GM19324 (cell line): ENCODE measurements around the gene PITPNM3.

Source experiments
- ATAC-seq: cut with Tn5 transposase; IDR thresholded peaks from one replicate; pipeline ENCODE4 v1.9.1; 2021; ENCODE audit warnings: mild to moderate bottlenecking, moderate library complexity; ENCODE audit not compliant: unreplicated experiment, low FRiP score

PITPNM3 gene

GRCh38 chr17:6530324-6530920, 25.9 kb downstream of the PITPNM3 start:
- ATAC-seq, result no peak

GRCh38 chr17:6528557-6528956, 27.8 kb downstream of the PITPNM3 start:
- no peak for ATAC-seq

GRCh38 chr17:6526362-6527152, 29.8 kb downstream of the PITPNM3 start:
- ATAC-seq, result no peak

GRCh38 chr17:6525731-6526130, 30.6 kb downstream of the PITPNM3 start:
- no peak for ATAC-seq

- ATAC-seq, result no peak
Observed at GRCh38 chr17:6525141-6525540, 31.2 kb downstream of the PITPNM3 start.

GRCh38 chr17:6524520-6524919, 31.8 kb downstream of the PITPNM3 start:
- no peak for ATAC-seq

- ATAC-seq, result no peak
Observed at GRCh38 chr17:6523809-6524355, 32.5 kb downstream of the PITPNM3 start.

GRCh38 chr17:6523330-6523729, 33.0 kb downstream of the PITPNM3 start:
- no peak for ATAC-seq

- ATAC-seq, result no peak
Observed at GRCh38 chr17:6521586-6521985, 34.8 kb downstream of the PITPNM3 start.

GRCh38 chr17:6517062-6517461, 39.3 kb downstream of the PITPNM3 start:
- ATAC-seq, result no peak

GRCh38 chr17:6514371-6514770, 42.0 kb downstream of the PITPNM3 start:
- ATAC-seq, result no peak

GRCh38 chr17:6512552-6512951, 43.8 kb downstream of the PITPNM3 start:
- no peak for ATAC-seq

- ATAC-seq, result no peak
Observed at GRCh38 chr17:6510321-6510977, 45.9 kb downstream of the PITPNM3 start.

- ATAC-seq, result no peak
Observed at GRCh38 chr17:6509921-6510320, 46.4 kb downstream of the PITPNM3 start.

- no peak for ATAC-seq
Observed at GRCh38 chr17:6509031-6509771, 47.2 kb downstream of the PITPNM3 start.

- ATAC-seq, result no peak
Observed at GRCh38 chr17:6508519-6509030, 47.8 kb downstream of the PITPNM3 start.

GRCh38 chr17:6508016-6508415, 48.3 kb downstream of the PITPNM3 start:
- no peak for ATAC-seq

- ATAC-seq, result no peak
Observed at GRCh38 chr17:6507535-6507934, 48.8 kb downstream of the PITPNM3 start.

GRCh38 chr17:6506679-6507231, 49.6 kb downstream of the PITPNM3 start:
- ATAC-seq, result no peak
